Uterus (tissue), 2 donors: ENCODE results near the gene ZNF407.

ENCODE experiments used
- CTCF ChIP-seq, 4 experiments: fragments of 200-600 bp in 2 of 4; fragments of 450-650 bp in 2 of 4; sonication (generic) in 2 of 4; IDR thresholded peaks; one replicate each; pipeline ENCODE4 v1.5.1; 2016 to 2019; ENCODE audit warnings: antibody characterized with exemption in 4 of 4, mild to moderate bottlenecking in 2 of 4, moderate library complexity in 1 of 4
- POLR2A ChIP-seq, 2 donors: fragments of 450-650 bp; IDR thresholded peaks; one replicate each; pipeline ENCODE4 v1.6.1; 2016; ENCODE audit warnings: antibody characterized with exemption in 2 of 2, mild to moderate bottlenecking in 1 of 2, moderate library complexity in 1 of 2

DNA sequence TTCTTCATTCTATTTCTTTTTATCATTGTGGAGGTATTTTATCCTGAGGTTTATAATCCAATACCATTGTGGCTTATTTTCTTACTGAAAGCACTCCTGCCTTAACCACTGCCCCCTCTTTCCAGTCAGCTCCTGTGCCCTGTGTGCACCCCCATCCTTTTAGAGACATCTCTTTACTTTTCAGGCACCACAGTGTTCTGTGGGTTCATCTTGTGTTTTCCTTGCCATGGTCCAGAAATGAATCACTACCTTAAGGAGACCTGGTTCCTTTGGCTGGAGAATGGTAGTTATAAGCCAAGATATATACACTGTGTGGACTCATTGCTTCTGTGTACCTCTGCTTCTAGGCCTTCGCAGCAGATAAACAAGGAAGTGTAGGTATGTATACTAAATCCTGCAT is 332.9 kb downstream of the ZNF407 start:
- TF ChIP-seq CTCF (IDR thresholded peaks at IDR 0.05) (no peak), POLR2A (IDR thresholded peaks at IDR 0.05) (no peak)
